Measurements from ENCODE around the gene GDPD5.

The GDPD5 gene

GRCh38 chr11:75474240-75474639 is 51.5 kb downstream of the GDPD5 start:
- H3K4me3 ChIP-seq (ENCODE audit: low read length) = no peak overlapping the region
- peak; percentile 19 for DNase-seq (ENCODE audit: low read depth)
- TF ChIP-seq CTCF (conservative IDR thresholded peaks at IDR 0.05; ENCODE audit: low read length) = no peak

GRCh38 chr11:75473684-75474083 is 52.1 kb downstream of the GDPD5 start:
- no peak for TF ChIP-seq CTCF (conservative IDR thresholded peaks at IDR 0.05; ENCODE audit: low read length)
- no peak for DNase-seq (ENCODE audit: low read depth)
- H3K4me3 ChIP-seq (ENCODE audit: low read length) = no peak overlapping the region

GRCh38 chr11:75472081-75472732 is 53.5 kb downstream of the GDPD5 start:
- TF ChIP-seq CTCF (conservative IDR thresholded peaks at IDR 0.05; ENCODE audit: low read length) = no peak
- no peak overlapping the region for H3K4me3 ChIP-seq (ENCODE audit: low read length)
- DNase-seq (ENCODE audit: low read depth) = no peak

- DNase-seq (ENCODE audit: low read depth) = no peak
- TF ChIP-seq CTCF (conservative IDR thresholded peaks at IDR 0.05; ENCODE audit: low read length) = no peak
- no peak overlapping the region for H3K4me3 ChIP-seq (ENCODE audit: low read length)
These were observed 54.4 kb downstream of the GDPD5 start for GRCh38 chr11:75471176-75471973.

- no peak for TF ChIP-seq CTCF (conservative IDR thresholded peaks at IDR 0.05; ENCODE audit: low read length)
- H3K4me3 ChIP-seq (ENCODE audit: low read length) = no peak overlapping the region
- DNase-seq (ENCODE audit: low read depth) = no peak
These were observed 55.2 kb downstream of the GDPD5 start for GRCh38 chr11:75470476-75471080.

GRCh38 chr11:75469785-75470405 is 55.8 kb downstream of the GDPD5 start:
- no peak for TF ChIP-seq CTCF (conservative IDR thresholded peaks at IDR 0.05; ENCODE audit: low read length)
- H3K4me3 ChIP-seq (ENCODE audit: low read length) = no peak overlapping the region
- no peak for DNase-seq (ENCODE audit: low read depth)

All from AG10803 (cell line).